Vagina (tissue), 2 donors: Measurements from ENCODE around the gene AKAP13.

ENCODE experiments used
- POLR2A ChIP-seq, 2 donors: fragments of 450-650 bp; IDR thresholded peaks; one replicate each; pipeline ENCODE4 v1.6.1; 2017; ENCODE audit warnings: antibody characterized with exemption in 2 of 2, mild to moderate bottlenecking in 2 of 2, moderate library complexity in 2 of 2
- POLR2AphosphoS5 ChIP-seq, 2 donors: sonication (generic); formaldehyde crosslinking; IDR thresholded peaks; one replicate each; pipeline ENCODE4 v1.9.0; 2017; ENCODE audit warnings: antibody characterized with exemption in 2 of 2, mild to moderate bottlenecking in 2 of 2, low read depth in 1 of 2; ENCODE audit not compliant: insufficient read depth in 1 of 2
- TF ChIP-seq, protein P1 (sequence below), 3 experiments: fragments of 450-650 bp in 2 of 3; fragments of 200-600 bp in 1 of 3; sonication (generic) in 1 of 3; IDR thresholded peaks; one replicate each; pipeline ENCODE4 v1.5.1; 2017 to 2019; ENCODE audit warnings: antibody characterized with exemption in 3 of 3, mild to moderate bottlenecking in 2 of 3, moderate library complexity in 2 of 3

- TF ChIP-seq, protein P1, sequence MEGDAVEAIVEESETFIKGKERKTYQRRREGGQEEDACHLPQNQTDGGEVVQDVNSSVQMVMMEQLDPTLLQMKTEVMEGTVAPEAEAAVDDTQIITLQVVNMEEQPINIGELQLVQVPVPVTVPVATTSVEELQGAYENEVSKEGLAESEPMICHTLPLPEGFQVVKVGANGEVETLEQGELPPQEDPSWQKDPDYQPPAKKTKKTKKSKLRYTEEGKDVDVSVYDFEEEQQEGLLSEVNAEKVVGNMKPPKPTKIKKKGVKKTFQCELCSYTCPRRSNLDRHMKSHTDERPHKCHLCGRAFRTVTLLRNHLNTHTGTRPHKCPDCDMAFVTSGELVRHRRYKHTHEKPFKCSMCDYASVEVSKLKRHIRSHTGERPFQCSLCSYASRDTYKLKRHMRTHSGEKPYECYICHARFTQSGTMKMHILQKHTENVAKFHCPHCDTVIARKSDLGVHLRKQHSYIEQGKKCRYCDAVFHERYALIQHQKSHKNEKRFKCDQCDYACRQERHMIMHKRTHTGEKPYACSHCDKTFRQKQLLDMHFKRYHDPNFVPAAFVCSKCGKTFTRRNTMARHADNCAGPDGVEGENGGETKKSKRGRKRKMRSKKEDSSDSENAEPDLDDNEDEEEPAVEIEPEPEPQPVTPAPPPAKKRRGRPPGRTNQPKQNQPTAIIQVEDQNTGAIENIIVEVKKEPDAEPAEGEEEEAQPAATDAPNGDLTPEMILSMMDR (IDR thresholded peaks at IDR 0.05), result no peak
- TF ChIP-seq POLR2A (IDR thresholded peaks at IDR 0.05) (no peak), POLR2AphosphoS5 (IDR thresholded peaks at IDR 0.05; ENCODE audit: insufficient read depth in 1 of 2, low read depth in 1 of 2) (no peak)
Measured at GRCh38 chr15:85694091-85694490, 313.7 kb downstream of the AKAP13 start.
